PFSK-1 (cell line): Measurements from ENCODE around the gene TMEM72. TPM values are rescaled to one million over a fixed set of nuclear protein-coding genes. Genes with fewer than 3 reads are reported as not detected.

ENCODE experiments used
- FOXP2 ChIP-seq: optimal IDR thresholded peaks from 2 replicates; pipeline ENCODE3; 2011; ENCODE audit warnings: borderline replicate concordance, control low read depth, inconsistent platforms; ENCODE audit not compliant: insufficient read depth; ENCODE audit errors: extremely low read length, extremely low read depth
- POLR2AphosphoS5 ChIP-seq: IDR thresholded peaks from 2 replicates; pipeline ENCODE4 v1.6.1; 2012; ENCODE audit warnings: low read depth, mild to moderate bottlenecking, control low read depth, low read length, moderate library complexity
- SIN3A ChIP-seq: IDR thresholded peaks from 2 replicates; pipeline ENCODE4 v1.6.1; 2012; ENCODE audit warnings: mild to moderate bottlenecking, low read length, moderate library complexity, borderline replicate concordance; ENCODE audit not compliant: insufficient read depth
- TAF1 ChIP-seq: IDR thresholded peaks from 2 replicates; pipeline ENCODE4 v1.6.1; 2012; ENCODE audit warnings: low read length, control low read depth, borderline replicate concordance; ENCODE audit not compliant: insufficient read depth
- polyA plus RNA-seq: library from polyadenylated mRNA; unstranded; fragments of >200 nt; gene quantifications from one replicate; pipeline ENCODE4 v1.2.1, GENCODE V29; 2012; ENCODE audit warnings: low read depth, missing spikeins; ENCODE audit not compliant: insufficient read length
- TF ChIP-seq, protein P1 (sequence below), 2 experiments: IDR thresholded peaks; 2 replicates each; pipeline versions ENCODE4 v1.6.1 to v1.8.0; 2011 to 2012; ENCODE audit warnings: low read depth in 2 of 2, low read length in 2 of 2, control low read depth in 1 of 2, inconsistent platforms in 1 of 2, mild to moderate bottlenecking in 1 of 2, moderate library complexity in 1 of 2; ENCODE audit not compliant: insufficient read depth in 1 of 2

TMEM72 gene
- polyA plus RNA-seq, result not detected

- no peak for TF ChIP-seq SIN3A
- no peak for TF ChIP-seq TAF1
- TF ChIP-seq POLR2AphosphoS5, result no peak
- no peak for TF ChIP-seq FOXP2
- TF ChIP-seq, protein P1, sequence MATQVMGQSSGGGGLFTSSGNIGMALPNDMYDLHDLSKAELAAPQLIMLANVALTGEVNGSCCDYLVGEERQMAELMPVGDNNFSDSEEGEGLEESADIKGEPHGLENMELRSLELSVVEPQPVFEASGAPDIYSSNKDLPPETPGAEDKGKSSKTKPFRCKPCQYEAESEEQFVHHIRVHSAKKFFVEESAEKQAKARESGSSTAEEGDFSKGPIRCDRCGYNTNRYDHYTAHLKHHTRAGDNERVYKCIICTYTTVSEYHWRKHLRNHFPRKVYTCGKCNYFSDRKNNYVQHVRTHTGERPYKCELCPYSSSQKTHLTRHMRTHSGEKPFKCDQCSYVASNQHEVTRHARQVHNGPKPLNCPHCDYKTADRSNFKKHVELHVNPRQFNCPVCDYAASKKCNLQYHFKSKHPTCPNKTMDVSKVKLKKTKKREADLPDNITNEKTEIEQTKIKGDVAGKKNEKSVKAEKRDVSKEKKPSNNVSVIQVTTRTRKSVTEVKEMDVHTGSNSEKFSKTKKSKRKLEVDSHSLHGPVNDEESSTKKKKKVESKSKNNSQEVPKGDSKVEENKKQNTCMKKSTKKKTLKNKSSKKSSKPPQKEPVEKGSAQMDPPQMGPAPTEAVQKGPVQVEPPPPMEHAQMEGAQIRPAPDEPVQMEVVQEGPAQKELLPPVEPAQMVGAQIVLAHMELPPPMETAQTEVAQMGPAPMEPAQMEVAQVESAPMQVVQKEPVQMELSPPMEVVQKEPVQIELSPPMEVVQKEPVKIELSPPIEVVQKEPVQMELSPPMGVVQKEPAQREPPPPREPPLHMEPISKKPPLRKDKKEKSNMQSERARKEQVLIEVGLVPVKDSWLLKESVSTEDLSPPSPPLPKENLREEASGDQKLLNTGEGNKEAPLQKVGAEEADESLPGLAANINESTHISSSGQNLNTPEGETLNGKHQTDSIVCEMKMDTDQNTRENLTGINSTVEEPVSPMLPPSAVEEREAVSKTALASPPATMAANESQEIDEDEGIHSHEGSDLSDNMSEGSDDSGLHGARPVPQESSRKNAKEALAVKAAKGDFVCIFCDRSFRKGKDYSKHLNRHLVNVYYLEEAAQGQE (IDR thresholded peaks at IDR 0.05; ENCODE audit: insufficient read depth in 1 of 2, low read depth in 2 of 2, low read length in 2 of 2), result no peak
These were observed at the start of gene TMEM72 for GRCh38 chr10:44911081-44911540. Gene TMEM72 (plus strand): TSS chr10:44911337. CDS start chr10:44911513, 176 bp downstream.

DNA sequence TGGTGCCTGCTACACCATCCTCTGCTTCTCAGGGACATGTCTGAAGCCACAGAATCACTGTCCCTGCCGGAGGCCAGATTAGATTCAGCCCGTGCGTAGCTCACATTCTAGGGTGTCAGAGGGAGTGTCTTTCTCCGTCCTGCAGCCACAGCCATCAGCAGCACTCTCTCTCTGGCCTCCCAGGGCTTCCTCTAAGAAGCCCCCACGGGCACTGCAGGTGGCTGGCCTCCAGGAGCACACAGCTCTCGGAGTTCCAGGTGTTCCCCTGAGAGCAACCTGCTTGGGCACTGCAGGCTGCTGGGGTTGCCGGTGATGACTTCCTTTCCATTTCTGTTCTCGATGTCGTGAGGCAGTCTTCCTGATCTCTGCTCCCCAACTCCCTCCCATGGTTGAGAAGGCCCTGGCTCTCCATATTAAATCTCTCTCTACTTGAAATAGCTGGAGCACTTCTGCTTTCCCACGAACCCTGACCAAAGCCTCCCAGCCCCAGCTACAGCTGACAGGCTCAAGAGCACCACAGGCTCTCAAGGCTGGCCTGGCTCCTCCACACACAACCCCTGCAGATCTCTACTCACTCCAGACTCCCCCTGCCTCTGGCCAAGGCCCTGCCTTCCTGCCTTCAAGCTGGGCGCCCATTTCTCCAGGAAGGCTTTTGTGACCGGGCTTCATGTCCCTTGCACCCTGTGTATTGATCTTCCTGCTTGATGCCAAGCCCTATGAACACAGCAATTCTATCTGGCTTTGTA is 49.0 kb upstream of the TMEM72 start:
- TF ChIP-seq POLR2AphosphoS5, result no peak
- TF ChIP-seq TAF1, result no peak
- no peak for TF ChIP-seq SIN3A
- TF ChIP-seq, protein P1 (IDR thresholded peaks at IDR 0.05; ENCODE audit: insufficient read depth in 1 of 2, low read depth in 2 of 2, low read length in 2 of 2), result no peak
- TF ChIP-seq FOXP2, result no peak

- TF ChIP-seq FOXP2, result no peak
- TF ChIP-seq SIN3A, result no peak
- TF ChIP-seq, protein P1 (IDR thresholded peaks at IDR 0.05; ENCODE audit: insufficient read depth in 1 of 2, low read depth in 2 of 2, low read length in 2 of 2), result no peak
- no peak for TF ChIP-seq TAF1
- TF ChIP-seq POLR2AphosphoS5, result no peak
These were observed 48.2 kb upstream of the TMEM72 start for GRCh38 chr10:44862924-44863323.

- no peak for TF ChIP-seq FOXP2
- TF ChIP-seq, protein P1 (IDR thresholded peaks at IDR 0.05; ENCODE audit: insufficient read depth in 1 of 2, low read depth in 2 of 2, low read length in 2 of 2), result no peak
- TF ChIP-seq SIN3A, result no peak
- no peak for TF ChIP-seq POLR2AphosphoS5
- TF ChIP-seq TAF1, result no peak
These were observed 47.6 kb upstream of the TMEM72 start for GRCh38 chr10:44863344-44864047.
